ENCODE results near the gene TOR3A. TPM values are rescaled to one million over a fixed set of nuclear protein-coding genes. Genes with fewer than 3 reads are reported as not detected.

The TOR3A gene
- polyA plus RNA-seq, 1 experiment = 16.8 TPM

DNA sequence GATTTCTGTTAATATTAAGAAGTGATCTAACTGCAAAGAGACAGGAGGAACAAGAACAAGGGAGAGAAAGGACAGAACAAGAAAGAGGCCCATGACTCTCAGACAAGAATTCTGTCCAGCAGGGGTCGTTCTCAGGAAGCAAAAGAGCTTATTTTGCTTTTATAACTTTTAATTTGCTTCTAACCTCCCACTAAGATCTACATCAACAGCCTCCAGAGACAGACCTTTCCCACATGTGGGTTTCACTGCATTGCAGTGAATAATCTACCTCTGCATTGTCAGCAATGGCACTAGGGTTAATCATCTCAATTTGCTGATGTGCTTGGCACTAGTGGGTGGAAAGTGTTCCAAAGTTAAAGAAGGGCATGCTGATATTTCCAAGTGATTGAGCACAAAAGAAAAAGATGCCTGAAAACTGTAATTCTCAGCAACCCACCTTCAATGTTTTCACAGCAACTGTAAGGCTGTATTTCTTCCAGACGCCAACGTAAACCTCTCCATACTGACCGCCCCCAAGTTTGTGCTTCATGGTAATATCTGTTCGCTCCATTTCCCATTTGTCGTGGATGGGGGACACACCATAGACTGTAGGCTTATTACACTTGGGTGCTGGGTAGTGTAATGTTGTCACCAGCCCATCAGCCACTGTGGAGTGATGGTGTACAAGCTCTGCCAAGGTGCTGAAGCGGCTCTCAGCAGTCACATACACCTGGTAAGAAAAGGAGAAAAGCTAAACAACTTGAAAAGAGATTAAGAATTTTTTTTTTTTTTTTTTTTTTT, 39.5 kb downstream of the TOR3A start:
- TF ChIP-seq, protein P1, sequence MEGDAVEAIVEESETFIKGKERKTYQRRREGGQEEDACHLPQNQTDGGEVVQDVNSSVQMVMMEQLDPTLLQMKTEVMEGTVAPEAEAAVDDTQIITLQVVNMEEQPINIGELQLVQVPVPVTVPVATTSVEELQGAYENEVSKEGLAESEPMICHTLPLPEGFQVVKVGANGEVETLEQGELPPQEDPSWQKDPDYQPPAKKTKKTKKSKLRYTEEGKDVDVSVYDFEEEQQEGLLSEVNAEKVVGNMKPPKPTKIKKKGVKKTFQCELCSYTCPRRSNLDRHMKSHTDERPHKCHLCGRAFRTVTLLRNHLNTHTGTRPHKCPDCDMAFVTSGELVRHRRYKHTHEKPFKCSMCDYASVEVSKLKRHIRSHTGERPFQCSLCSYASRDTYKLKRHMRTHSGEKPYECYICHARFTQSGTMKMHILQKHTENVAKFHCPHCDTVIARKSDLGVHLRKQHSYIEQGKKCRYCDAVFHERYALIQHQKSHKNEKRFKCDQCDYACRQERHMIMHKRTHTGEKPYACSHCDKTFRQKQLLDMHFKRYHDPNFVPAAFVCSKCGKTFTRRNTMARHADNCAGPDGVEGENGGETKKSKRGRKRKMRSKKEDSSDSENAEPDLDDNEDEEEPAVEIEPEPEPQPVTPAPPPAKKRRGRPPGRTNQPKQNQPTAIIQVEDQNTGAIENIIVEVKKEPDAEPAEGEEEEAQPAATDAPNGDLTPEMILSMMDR (IDR thresholded peaks at IDR 0.05; ENCODE audit: low read depth, low read length) = peak; percentile 72
- Histone ChIP-seq H3K9me3 (ENCODE audit: control insufficient read depth, insufficient read depth, low read length) (no peaks in the 10 kb centered on the region), H3K27me3 (ENCODE audit: control insufficient read depth, insufficient read depth, low read length) (no peaks in the 10 kb centered on the region), H3K4me3 (ENCODE audit: low read depth, low read length) (no peak overlapping the region), H3K27ac (ENCODE audit: low read depth, low read length) (no peak overlapping the region)
- CTCF ChIA-PET = interaction anchor here (0.6 to 2.9 kb wide), 45 partner anchors 9 to 585 kb away, joined by 3 to 33 read pairs (median 5); partner anchors contain the start of gene SOAT1
- POLR2A ChIA-PET = no interaction called here
- no peak for DNase-seq (ENCODE audit: low read depth, low spot score)

DNA sequence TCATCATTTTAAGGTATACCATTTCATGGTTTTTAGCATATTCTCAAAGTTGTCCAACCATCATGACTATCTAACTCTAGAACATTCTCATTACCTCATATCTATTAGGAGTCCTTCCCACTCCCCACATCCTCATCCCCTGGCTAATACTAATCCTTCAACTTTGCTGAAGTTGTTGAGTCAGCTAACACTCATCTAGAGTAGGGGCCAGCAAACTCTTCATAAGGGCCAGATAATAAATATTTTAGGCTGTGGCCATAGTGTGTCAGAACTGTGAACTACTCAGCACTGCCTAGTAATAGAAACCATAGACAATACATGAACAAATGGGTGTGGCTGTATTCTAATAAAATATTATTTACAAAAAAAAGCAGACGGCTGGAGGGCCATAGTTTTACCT, 43.0 kb downstream of the TOR3A start:
- ChIA-PET POLR2A (no interaction called here), CTCF (no interaction called here)
- Histone ChIP-seq H3K27ac (ENCODE audit: low read depth, low read length) (no peak overlapping the region), H3K27me3 (ENCODE audit: control insufficient read depth, insufficient read depth, low read length) (no peaks in the 10 kb centered on the region), H3K4me3 (ENCODE audit: low read depth, low read length) (no peak overlapping the region), H3K9me3 (ENCODE audit: control insufficient read depth, insufficient read depth, low read length) (no peaks in the 10 kb centered on the region)
- no peak for DNase-seq (ENCODE audit: low read depth, low spot score)
- TF ChIP-seq, protein P1 (IDR thresholded peaks at IDR 0.05; ENCODE audit: low read depth, low read length) = no peak

DNA sequence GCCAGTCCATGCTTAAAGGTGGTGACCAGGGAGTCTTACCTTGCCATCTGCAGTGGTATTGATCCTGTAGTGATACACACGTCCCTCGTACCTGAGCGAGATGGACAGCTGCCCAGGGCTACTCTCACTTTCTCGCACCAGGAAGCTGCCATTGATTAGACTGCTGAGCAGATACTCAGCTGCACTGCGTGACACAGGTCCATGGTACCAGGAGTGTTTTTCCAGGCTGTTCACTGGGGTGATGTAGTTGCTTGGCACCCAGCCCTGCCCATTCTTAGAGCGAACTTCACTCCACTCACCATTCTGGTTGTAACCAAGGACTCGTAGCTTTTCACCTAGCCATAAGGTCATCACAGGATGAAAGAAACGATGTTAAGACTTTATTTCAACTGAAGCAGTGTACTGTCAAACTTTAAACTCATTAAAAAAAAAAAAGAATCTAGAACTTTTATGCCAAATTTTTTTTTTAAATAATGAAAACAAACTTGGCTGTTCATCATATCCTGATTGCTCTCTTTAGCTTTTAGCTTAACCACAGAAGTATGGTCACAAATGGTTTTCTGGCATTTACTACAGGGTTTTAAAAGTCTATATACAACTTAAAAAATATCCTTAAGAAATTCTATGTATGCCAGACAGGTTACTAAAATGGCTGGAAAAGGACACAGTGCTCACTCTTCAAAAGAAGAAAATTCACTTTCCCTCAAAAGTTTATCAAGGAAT, 44.6 kb downstream of the TOR3A start:
- DNase-seq (ENCODE audit: low read depth, low spot score) = no peak
- POLR2A ChIA-PET = interaction anchor here (1.0 to 1.2 kb wide), 2 partner anchors 17 to 586 kb away, joined by 3 to 6 read pairs; no protein-coding TSS in a partner anchor
- H3K4me3 ChIP-seq (ENCODE audit: low read depth, low read length) = no peak overlapping the region

DNA sequence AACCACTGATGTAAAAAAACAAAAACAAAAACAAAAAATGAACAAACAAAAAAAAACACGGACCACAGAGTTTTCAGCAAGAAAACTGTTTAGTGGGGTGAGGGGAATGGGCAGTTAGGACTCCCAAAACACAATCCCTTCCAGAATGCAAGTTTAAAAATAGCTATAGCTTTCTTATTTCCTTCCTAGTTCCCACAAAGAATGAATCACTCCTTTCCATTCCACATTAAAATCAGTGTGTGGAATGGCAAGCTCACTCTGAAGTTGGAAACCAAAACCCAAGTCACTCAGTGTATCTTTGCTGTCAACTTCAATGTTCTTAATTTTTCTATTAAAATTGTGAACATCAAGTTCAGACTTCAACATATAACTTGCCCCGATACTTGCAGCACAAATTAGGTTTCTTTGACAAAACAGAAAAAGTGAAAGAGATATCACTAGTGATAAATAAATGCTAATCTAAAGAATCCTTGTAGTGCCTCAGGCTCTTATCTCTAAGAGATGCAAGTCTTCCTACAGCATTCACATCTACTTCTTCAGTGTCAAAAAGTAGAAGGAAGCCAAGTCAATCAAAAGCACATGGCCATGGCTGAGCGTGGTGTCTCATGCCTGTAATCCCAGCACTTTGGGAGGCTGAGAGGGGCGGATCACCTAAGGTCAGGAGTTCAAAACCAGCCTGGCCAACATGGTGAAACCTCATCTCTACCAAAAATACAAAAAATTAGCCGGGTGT, 45.5 kb downstream of the TOR3A start:
- Histone ChIP-seq H3K9me3 (ENCODE audit: control insufficient read depth, insufficient read depth, low read length) (no peaks in the 10 kb centered on the region), H3K27me3 (ENCODE audit: control insufficient read depth, insufficient read depth, low read length) (no peaks in the 10 kb centered on the region), H3K27ac (ENCODE audit: low read depth, low read length) (no peak overlapping the region), H3K4me3 (ENCODE audit: low read depth, low read length) (no peak overlapping the region)
- no peak for DNase-seq (ENCODE audit: low read depth, low spot score)
- ChIA-PET POLR2A (interaction anchor here (1.0 to 1.2 kb wide), 2 partner anchors 16 to 586 kb away, joined by 3 to 6 read pairs; no protein-coding TSS in a partner anchor), CTCF (interaction anchor here (0.7 to 1.0 kb wide), 2 partner anchors 66 to 229 kb away, joined by 3 read pairs; no protein-coding TSS in a partner anchor)
- TF ChIP-seq, protein P1 (IDR thresholded peaks at IDR 0.05; ENCODE audit: low read depth, low read length) = no peak

More for the DNA sequence above, 44.6 kb downstream of the TOR3A start:
- no peak overlapping the region for H3K27ac ChIP-seq (ENCODE audit: low read depth, low read length)
- H3K27me3 ChIP-seq (ENCODE audit: control insufficient read depth, insufficient read depth, low read length) = no peaks in the 10 kb centered on the region
- CTCF ChIA-PET = interaction anchor here (1.0 to 1.1 kb wide), 2 partner anchors 67 to 229 kb away, joined by 3 to 4 read pairs; no protein-coding TSS in a partner anchor
- TF ChIP-seq, protein P1 (IDR thresholded peaks at IDR 0.05; ENCODE audit: low read depth, low read length) = no peak
- no peaks in the 10 kb centered on the region for H3K9me3 ChIP-seq (ENCODE audit: control insufficient read depth, insufficient read depth, low read length)
